H9 (cell line): ENCODE measurements around the gene CPXM2. TPM values are rescaled to one million over a fixed set of nuclear protein-coding genes. Genes with fewer than 3 reads are reported as not detected.

Experiments
- DNase-seq: peaks from one replicate; pipeline ENCODE4 v3.0.0-alpha.2; 2017
- H2AFZ ChIP-seq: one replicate; pipeline ENCODE4 v1.6.1; 2013; ENCODE audit warnings: mild to moderate bottlenecking, low read length, control low read depth, moderate library complexity
- H2AK5ac ChIP-seq: 2 replicates; pipeline ENCODE4 v1.6.1; 2013; ENCODE audit warnings: low read length, control low read depth, mixed read lengths; ENCODE audit not compliant: insufficient read length
- H2BK120ac ChIP-seq: one replicate; pipeline ENCODE4 v1.6.1; 2013; ENCODE audit warnings: low read depth, mild to moderate bottlenecking, low read length, control low read depth, inconsistent platforms; ENCODE audit not compliant: poor library complexity, severe bottlenecking
- H2BK12ac ChIP-seq: 2 replicates; pipeline ENCODE4 v1.6.1; 2013; ENCODE audit warnings: low read length, control low read depth, mixed read lengths, low read depth; ENCODE audit not compliant: insufficient read length
- H2BK15ac ChIP-seq: 2 replicates; pipeline ENCODE4 v1.6.1; 2013; ENCODE audit warnings: low read depth, low read length, control low read depth
- H2BK20ac ChIP-seq: one replicate; pipeline ENCODE4 v1.6.1; 2013; ENCODE audit warnings: low read depth, mild to moderate bottlenecking, low read length, control low read depth, inconsistent platforms; ENCODE audit not compliant: poor library complexity, severe bottlenecking
- H2BK5ac ChIP-seq: 2 replicates; pipeline ENCODE4 v1.6.1; 2013; ENCODE audit warnings: low read length, control low read depth, mixed read lengths; ENCODE audit not compliant: insufficient read length
- H3K14ac ChIP-seq: 2 replicates; pipeline ENCODE4 v1.6.1; 2013; ENCODE audit warnings: low read length, control low read depth; ENCODE audit not compliant: insufficient read depth
- H3K18ac ChIP-seq: 2 replicates; pipeline ENCODE4 v1.6.1; 2013; ENCODE audit warnings: low read depth, mild to moderate bottlenecking, mixed read lengths, low read length, control low read depth; ENCODE audit not compliant: insufficient read length
- H3K23ac ChIP-seq: 2 replicates; pipeline ENCODE4 v1.6.1; 2013; ENCODE audit warnings: low read length, control low read depth, mixed read lengths, low read depth; ENCODE audit not compliant: insufficient read length
- H3K23me2 ChIP-seq: 2 replicates; pipeline ENCODE4 v1.6.1; 2013; ENCODE audit warnings: low read depth, mild to moderate bottlenecking, mixed read lengths, low read length, control low read depth; ENCODE audit not compliant: insufficient read length, poor library complexity, severe bottlenecking
- H3K27ac ChIP-seq: 2 replicates; pipeline ENCODE4 v1.5.1; 2013; ENCODE audit warnings: low read length, control low read depth, mixed read lengths, low read depth; ENCODE audit not compliant: insufficient read length
- H3K27me3 ChIP-seq: 2 replicates; pipeline ENCODE4 v1.6.1; 2013; ENCODE audit warnings: low read length, control low read depth, inconsistent platforms; ENCODE audit not compliant: insufficient read depth
- H3K4ac ChIP-seq: 2 replicates; pipeline ENCODE4 v1.6.1; 2013; ENCODE audit warnings: low read depth, mild to moderate bottlenecking, control low read depth, inconsistent platforms, low read length, moderate library complexity
- H3K4me1 ChIP-seq: 2 replicates; pipeline ENCODE4 v1.6.1; 2013; ENCODE audit warnings: low read length, control low read depth, inconsistent platforms; ENCODE audit not compliant: insufficient read depth
- H3K4me2 ChIP-seq: 2 replicates; pipeline ENCODE4 v1.6.1; 2013; ENCODE audit warnings: low read length, control low read depth, mixed read lengths; ENCODE audit not compliant: insufficient read length, insufficient read depth
- H3K56ac ChIP-seq: 2 replicates; pipeline ENCODE4 v1.6.1; 2013; ENCODE audit warnings: low read depth, mild to moderate bottlenecking, mixed read lengths, low read length, control low read depth; ENCODE audit not compliant: insufficient read length
- H3K79me1 ChIP-seq: 2 replicates; pipeline ENCODE4 v1.6.1; 2013; ENCODE audit warnings: low read depth, mild to moderate bottlenecking, moderate library complexity, low read length, control low read depth, inconsistent platforms; ENCODE audit not compliant: insufficient read depth, poor library complexity, severe bottlenecking
- H3K79me2 ChIP-seq: 2 replicates; pipeline ENCODE4 v1.6.1; 2013; ENCODE audit warnings: low read length, control low read depth, inconsistent platforms; ENCODE audit not compliant: insufficient read depth
- H3K9ac ChIP-seq: 2 replicates; pipeline ENCODE4 v1.6.1; 2013; ENCODE audit warnings: low read length, control low read depth, mixed read lengths; ENCODE audit not compliant: insufficient read length; ENCODE audit errors: extremely low read depth
- H3K9me3 ChIP-seq: one replicate; pipeline ENCODE4 v1.6.1; 2013; ENCODE audit warnings: low read depth, low read length, inconsistent platforms; ENCODE audit not compliant: control insufficient read depth
- H3T11ph ChIP-seq: one replicate; pipeline ENCODE4 v1.6.1; 2013; ENCODE audit warnings: mild to moderate bottlenecking, low read length, control low read depth, inconsistent platforms
- H4K20me1 ChIP-seq: one replicate; pipeline ENCODE4 v1.6.1; 2013; ENCODE audit not compliant: control insufficient read depth, insufficient read length, insufficient read depth
- H4K5ac ChIP-seq: 2 replicates; pipeline ENCODE4 v1.6.1; 2013; ENCODE audit warnings: low read depth, mild to moderate bottlenecking, mixed read lengths, low read length, control low read depth; ENCODE audit not compliant: insufficient read length
- H4K8ac ChIP-seq: replicated peaks from 2 replicates; pipeline ENCODE4 v1.6.1; 2013; ENCODE audit warnings: low read length, control low read depth, mixed read lengths, low read depth; ENCODE audit not compliant: insufficient read length
- H4K91ac ChIP-seq: 2 replicates; pipeline ENCODE4 v1.6.1; 2013; ENCODE audit warnings: low read depth, mild to moderate bottlenecking, moderate library complexity, mixed read lengths, low read length, control low read depth; ENCODE audit not compliant: insufficient read length
- H3K27ac Mint-ChIP-seq, 3 experiments: 2 replicates in 2 of 3; 3 replicates in 1 of 3; pipeline ENCODE4 v1.8.0; 2020 to 2021; ENCODE audit warnings: mixed read lengths in 3 of 3, mild to moderate bottlenecking in 1 of 3, moderate library complexity in 1 of 3
- H3K27me3 Mint-ChIP-seq: 2 replicates; pipeline ENCODE4 v1.8.0; 2021; ENCODE audit warnings: low read depth, mild to moderate bottlenecking, moderate library complexity, mixed read lengths
- H3K36me3 Mint-ChIP-seq, 3 experiments: 2 replicates in 2 of 3; 3 replicates in 1 of 3; pipeline ENCODE4 v1.8.0; 2020 to 2021; ENCODE audit warnings: low read depth in 3 of 3, mixed read lengths in 3 of 3; ENCODE audit not compliant: insufficient read depth in 1 of 3
- H3K4me1 Mint-ChIP-seq, 2 experiments: 2 replicates each; pipeline ENCODE4 v1.8.0; 2020; ENCODE audit warnings: mixed read lengths in 2 of 2
- H3K4me3 Mint-ChIP-seq, 2 experiments: 2 replicates in 1 of 2; 3 replicates in 1 of 2; pipeline ENCODE4 v1.8.0; 2020 to 2021; ENCODE audit warnings: mild to moderate bottlenecking in 2 of 2, mixed read lengths in 2 of 2, moderate library complexity in 1 of 2
- H3K9me3 Mint-ChIP-seq, 2 experiments: 2 replicates in 1 of 2; 3 replicates in 1 of 2; pipeline ENCODE4 v1.8.0; 2020; ENCODE audit warnings: mild to moderate bottlenecking in 2 of 2, mixed read lengths in 2 of 2, moderate library complexity in 1 of 2
- WGBS: extraction: QIAGEN DNeasy Blood & Tissue Kit; methylation state at CpG from one replicate; pipeline ENCODE4 v1.1.7; 2013; ENCODE audit warnings: missing lambda C conversion rate, low lambda C conversion rate, mixed read lengths; ENCODE audit not compliant: insufficient read length; ENCODE audit errors: extremely low coverage; 5-methylcytosine and 5-hydroxymethylcytosine counted together
- total RNA-seq: library from RNA; stranded (reverse); gene quantifications from 2 replicates; pipeline ENCODE4 v1.2.1, GENCODE V29; 2021
- TF ChIP-seq, protein P1 (sequence below): fragments of 200-600 bp; sonication (generic); conservative IDR thresholded peaks from 3 replicates; pipeline ENCODE4 v1.8.0; 2021; ENCODE audit warnings: antibody characterized with exemption, mild to moderate bottlenecking

CPXM2 gene
- total RNA-seq, 1 experiment from 2014 or later: 1.7 TPM

DNA sequence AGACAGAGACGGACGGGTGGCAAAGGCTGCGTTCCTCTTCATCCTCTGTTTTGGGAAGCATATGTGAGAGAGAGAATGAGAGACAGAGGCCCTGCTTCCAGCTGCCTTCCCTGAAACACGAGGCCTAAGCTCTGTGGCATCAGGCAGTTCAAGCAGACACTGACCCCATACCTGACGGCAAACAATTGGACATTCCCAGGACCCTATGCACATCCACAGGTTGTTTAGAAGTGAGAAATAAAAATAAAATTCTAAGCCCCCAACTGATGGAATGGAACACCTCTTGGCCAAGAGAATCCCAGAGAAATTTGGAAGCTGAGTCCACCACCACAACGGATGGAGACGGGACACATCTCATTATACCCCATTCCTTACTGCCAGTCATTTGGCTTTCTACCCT is 105.3 kb downstream of the CPXM2 start:
- WGBS: no CpG with 5 or more reads among the region's 7 CpGs

More for the DNA sequence above, 105.3 kb downstream of the CPXM2 start:
- H3K4me1 Mint-ChIP-seq: peaks cover 37 to 41% of the 10 kb centered on the region in 2 experiments
- Histone ChIP-seq H2BK15ac (no peak overlapping the region), H4K91ac (no peak overlapping the region), H3K14ac (no peak overlapping the region), H3K18ac (no peak overlapping the region), H3K9ac (no peak overlapping the region), H3K4ac (no peak overlapping the region), H3K79me2 (no peaks in the 10 kb centered on the region), H3K56ac (no peak overlapping the region), H3K23me2 (no peaks in the 10 kb centered on the region), H2BK12ac (no peak overlapping the region), H4K5ac (no peak overlapping the region), H4K20me1 (no peaks in the 10 kb centered on the region), H3K9me3 (peaks cover 2% of the 10 kb centered on the region), H2AK5ac (no peak overlapping the region), H2AFZ (no peak overlapping the region), H3K27ac (no peak overlapping the region), H2BK5ac (no peak overlapping the region), H3K27me3 (no peaks in the 10 kb centered on the region), H3K4me1 (peaks cover 7% of the 10 kb centered on the region; the same call in 1 of the 2 replicates), H2BK20ac (no peak overlapping the region), H3K4me2 (no peak overlapping the region), H4K8ac (no peak overlapping the region), H3T11ph (no peak overlapping the region), H2BK120ac (no peak overlapping the region), H3K23ac (no peak overlapping the region), H3K79me1 (no peaks in the 10 kb centered on the region)
- H3K4me3 Mint-ChIP-seq: no peak overlapping the region
- TF ChIP-seq, protein P1, sequence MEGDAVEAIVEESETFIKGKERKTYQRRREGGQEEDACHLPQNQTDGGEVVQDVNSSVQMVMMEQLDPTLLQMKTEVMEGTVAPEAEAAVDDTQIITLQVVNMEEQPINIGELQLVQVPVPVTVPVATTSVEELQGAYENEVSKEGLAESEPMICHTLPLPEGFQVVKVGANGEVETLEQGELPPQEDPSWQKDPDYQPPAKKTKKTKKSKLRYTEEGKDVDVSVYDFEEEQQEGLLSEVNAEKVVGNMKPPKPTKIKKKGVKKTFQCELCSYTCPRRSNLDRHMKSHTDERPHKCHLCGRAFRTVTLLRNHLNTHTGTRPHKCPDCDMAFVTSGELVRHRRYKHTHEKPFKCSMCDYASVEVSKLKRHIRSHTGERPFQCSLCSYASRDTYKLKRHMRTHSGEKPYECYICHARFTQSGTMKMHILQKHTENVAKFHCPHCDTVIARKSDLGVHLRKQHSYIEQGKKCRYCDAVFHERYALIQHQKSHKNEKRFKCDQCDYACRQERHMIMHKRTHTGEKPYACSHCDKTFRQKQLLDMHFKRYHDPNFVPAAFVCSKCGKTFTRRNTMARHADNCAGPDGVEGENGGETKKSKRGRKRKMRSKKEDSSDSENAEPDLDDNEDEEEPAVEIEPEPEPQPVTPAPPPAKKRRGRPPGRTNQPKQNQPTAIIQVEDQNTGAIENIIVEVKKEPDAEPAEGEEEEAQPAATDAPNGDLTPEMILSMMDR: no peak
- H3K27me3 Mint-ChIP-seq: peaks cover 68% of the 10 kb centered on the region
- peaks cover 14 to 18% of the 10 kb centered on the region in 2 experiments for H3K9me3 Mint-ChIP-seq
- peaks cover 9 to 18% (median 11%) of the 10 kb centered on the region in 3 experiments for H3K36me3 Mint-ChIP-seq
- DNase-seq: no peak
- no peak overlapping the region for H3K27ac Mint-ChIP-seq
